GM18502 (cell line): ENCODE measurements around the gene CALML3.
A peak's percentile ranks its signal among the peaks of the same experiment; 100 is the strongest.
"Not testable (repeated sequence)": the region's sequence is repeated elsewhere in the genome, so short reads cannot be mapped to it uniquely, and the experiment has no call there.

Experiments used
- ATAC-seq: cut with Tn5 transposase; IDR thresholded peaks from one replicate; pipeline ENCODE4 v1.9.1; 2021; ENCODE audit warnings: mild to moderate bottlenecking; ENCODE audit not compliant: unreplicated experiment, poor library complexity

CALML3 gene

GRCh38 chr10:5551531-5552375, 27.0 kb downstream of the CALML3 start:
- peak; percentile 46 for ATAC-seq

GRCh38 chr10:5552376-5553321, 27.9 kb downstream of the CALML3 start:
- no peak for ATAC-seq

DNA sequence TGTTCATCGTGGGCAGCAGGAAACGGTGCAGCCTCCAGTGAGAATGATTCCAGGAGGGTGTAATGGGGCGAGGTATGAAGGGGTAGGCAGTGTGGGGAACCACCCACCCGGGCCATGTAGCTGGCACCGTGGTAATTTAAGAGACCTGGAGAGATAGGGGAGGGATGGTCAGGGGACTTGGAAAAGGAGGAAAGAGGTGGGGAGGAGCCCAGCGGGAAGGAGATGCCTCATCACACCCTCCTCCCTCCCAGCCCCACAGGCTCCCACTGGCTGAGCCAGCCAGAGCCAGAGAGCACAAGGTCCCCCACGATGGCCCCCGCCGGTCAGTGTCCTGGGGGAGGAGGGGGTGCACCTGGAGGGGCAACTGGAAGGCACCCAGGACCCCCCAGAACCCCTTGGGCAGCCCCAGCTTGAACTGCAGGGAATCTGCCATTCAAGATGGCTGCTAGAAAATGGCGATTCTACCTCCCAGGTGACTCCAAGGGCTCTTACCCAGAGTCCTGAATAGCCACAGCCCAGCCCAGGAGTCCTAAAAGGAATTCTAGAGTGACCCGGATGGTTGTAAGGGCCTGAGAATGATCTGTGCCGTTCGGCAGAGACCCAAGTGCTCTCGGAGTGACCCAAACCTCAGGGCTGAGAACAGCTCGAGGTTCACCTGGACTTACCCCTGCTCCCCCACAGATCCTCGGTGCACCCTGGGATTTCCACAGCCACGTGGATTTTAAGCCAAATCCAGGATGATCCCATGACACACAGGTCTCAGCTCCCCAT, 28.8 kb downstream of the CALML3 start:
- ATAC-seq = no peak

DNA sequence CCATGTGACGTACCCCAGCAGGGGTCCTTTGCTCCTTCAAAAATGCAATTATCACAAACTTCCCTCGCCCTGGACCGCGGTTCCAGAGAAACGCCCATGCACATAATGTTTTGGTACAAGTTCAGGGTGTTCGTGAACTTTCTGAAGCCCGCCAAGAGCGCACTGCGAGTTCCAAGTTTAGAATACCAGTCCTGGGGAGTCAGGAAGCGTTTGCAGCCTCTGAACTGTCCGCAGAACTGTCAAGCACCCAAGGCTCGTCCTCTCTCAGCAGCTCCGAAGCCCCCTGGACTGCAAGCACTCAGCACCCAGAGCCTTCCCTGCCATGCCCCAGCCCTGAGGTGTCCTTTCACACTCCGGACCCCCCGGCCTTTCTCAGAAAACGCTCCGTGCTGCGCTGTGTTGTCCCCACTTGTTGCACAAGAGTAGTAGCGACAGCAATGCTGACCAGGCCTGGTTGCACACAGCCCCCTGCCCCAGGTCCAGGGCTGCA, 30.3 kb downstream of the CALML3 start:
- no peak for ATAC-seq

DNA sequence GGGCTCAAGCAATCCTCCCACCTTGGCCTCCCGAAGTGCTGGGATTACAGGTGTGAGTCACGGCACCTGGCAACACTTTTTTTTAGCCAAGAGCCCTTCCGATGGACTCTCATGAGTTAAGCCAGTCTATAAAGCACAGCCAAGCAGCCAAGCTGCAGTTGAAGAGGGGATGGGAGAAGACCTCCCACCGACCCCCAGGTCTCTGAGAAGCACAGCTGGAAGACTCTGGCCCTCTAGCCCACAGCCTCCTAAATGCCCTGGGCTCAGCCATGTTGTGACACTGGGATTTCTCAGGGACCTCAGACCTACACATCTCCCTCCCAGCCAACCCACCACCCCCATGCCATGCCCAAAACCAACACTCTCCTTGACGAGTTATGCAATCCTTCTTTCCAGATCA, 31.1 kb downstream of the CALML3 start:
- ATAC-seq = no peak

DNA sequence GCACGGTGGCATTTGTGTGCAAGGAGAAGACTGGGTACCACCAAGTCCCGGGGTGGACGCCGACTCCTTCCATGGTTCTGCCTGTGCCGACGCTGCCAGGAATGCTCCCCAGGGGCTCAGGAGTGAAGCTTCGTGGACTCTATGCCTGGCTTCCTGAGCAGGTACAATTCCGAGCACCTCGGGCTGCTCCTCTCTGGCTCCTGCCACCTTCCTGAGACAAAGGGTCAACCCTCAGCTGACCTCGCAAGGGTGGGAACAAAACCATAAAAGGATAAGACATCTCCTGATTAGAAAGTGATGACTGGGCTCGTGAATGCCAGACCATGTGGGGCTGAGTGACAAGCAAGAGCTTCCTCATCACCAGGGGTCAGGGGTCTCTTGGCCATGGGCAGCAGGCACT, 31.8 kb downstream of the CALML3 start:
- no peak for ATAC-seq

- ATAC-seq = no peak
Observed at GRCh38 chr10:5557040-5557721, 32.4 kb downstream of the CALML3 start.

DNA sequence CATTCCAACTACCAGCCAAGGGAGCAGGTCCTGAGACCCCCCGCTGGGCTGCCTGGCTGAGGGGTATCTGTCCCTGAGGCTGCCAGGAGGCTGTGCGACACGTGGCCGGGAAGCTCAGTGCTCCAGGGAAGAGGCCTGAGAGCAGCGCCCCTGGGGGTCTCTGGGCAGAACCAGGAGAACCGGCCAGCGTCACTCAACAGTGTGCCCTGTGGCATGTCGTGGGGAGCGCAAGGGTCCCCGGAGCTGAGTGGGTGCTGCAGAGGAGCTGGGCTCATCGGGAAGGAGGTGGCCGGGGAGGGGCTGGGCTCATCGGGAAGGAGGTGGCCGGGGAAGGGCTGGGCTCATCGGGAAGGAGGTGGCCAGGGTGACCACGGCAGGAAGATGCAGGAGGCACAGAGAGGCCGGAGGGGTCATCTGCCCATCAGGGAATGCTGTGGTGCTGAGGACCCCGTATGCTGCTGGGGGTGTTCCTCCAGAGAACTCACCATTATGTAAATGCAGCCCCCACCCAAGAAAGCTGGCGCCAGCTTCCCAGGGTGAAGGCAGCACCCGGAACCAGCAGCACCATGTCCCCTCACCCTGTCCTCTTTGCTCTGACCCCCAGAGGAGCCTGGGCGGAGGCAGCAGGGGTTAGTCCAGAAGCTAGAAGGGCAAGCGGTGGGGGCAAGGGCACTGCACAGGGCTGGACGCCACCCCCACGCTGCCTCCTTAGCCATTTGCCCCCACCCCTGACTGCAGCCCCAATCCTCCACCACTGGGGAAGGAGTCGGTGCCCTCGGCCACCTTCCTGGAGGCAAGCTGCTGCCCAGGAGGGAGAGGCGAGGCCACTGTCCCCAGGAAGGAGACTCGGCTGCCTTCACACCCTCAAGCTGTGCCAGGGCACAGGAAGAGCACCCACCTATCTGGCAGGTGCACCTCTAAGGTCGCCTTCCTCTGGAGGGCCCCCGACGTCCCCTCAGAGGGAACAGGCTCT, 33.3 kb downstream of the CALML3 start:
- no peak for ATAC-seq

DNA sequence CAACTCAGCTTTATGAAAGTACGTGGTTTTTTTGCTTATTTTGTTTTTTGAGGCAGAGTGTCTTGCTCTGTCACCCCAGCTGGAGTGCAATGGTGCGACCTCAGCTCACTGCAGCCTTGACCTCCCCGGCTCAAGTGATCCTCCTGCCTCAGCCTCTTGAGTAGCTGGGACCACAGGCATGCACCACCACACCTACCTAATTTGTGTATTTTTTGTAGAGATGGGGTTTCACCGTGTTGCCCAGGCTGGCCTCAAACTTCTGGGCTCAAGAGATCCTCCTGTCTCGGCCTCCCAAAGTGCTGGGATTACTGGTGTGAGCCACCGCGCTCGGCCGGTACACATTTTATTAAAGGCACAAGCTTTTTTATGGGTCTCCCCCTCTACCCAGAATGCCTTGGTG, 34.3 kb downstream of the CALML3 start:
- not testable (repeated sequence) for ATAC-seq

DNA sequence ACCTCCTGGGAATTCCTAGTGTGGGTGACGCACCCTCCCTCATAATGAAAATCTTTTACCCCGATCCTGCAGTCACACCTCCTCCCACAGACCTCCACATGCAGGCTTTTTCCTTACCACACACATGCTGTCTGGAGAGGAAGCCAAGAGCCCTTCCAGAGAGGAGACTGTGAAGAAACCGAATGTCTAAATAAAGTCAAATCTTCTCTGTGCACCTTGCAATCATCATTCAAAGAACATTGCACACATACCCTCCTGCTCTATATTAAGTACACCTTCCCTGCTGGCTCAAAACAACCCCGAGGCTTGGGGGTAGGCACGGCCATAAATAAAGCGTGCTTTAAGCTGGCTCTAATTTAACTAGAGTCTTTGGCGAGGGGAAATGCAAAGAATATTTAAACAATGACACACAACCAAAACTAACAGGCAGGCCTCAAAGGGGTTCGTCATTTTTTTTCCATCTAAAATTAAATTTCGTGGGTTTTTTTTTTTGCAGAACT, 34.9 kb downstream of the CALML3 start:
- no peak for ATAC-seq

DNA sequence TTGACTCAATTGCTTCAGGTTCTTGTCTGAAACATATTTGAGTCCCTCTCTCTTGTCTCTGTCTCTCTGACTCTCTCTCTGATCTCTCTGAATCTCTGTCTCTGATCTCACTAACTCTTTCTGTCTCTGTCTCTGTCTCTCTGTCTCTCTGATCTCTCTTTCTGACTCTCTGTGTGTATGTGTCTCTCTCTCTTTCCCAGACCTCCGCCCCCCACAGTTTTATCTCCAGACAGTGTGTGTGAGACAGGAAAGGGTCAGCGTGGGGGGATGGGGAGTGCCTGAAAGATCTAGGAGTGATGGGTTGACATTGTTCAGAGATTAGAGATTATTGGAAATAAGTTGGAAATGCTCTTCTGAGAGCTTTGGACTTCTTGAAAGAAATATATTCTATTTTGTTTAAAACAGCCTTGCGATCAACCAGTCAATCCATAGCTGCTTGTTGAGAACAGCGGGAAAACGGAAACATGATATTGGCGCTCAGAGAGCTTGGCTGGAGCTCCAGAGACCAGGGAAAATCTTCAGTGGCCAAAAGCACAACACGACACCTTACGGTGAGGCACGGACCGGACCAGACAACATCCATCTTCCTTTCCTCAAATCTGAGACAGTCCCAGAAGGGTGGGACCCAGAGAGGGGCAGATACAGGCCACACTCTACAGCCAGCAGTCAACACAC, 35.5 kb downstream of the CALML3 start:
- no peak for ATAC-seq

- ATAC-seq = no peak
Observed at GRCh38 chr10:5560817-5561703, 36.3 kb downstream of the CALML3 start.

DNA sequence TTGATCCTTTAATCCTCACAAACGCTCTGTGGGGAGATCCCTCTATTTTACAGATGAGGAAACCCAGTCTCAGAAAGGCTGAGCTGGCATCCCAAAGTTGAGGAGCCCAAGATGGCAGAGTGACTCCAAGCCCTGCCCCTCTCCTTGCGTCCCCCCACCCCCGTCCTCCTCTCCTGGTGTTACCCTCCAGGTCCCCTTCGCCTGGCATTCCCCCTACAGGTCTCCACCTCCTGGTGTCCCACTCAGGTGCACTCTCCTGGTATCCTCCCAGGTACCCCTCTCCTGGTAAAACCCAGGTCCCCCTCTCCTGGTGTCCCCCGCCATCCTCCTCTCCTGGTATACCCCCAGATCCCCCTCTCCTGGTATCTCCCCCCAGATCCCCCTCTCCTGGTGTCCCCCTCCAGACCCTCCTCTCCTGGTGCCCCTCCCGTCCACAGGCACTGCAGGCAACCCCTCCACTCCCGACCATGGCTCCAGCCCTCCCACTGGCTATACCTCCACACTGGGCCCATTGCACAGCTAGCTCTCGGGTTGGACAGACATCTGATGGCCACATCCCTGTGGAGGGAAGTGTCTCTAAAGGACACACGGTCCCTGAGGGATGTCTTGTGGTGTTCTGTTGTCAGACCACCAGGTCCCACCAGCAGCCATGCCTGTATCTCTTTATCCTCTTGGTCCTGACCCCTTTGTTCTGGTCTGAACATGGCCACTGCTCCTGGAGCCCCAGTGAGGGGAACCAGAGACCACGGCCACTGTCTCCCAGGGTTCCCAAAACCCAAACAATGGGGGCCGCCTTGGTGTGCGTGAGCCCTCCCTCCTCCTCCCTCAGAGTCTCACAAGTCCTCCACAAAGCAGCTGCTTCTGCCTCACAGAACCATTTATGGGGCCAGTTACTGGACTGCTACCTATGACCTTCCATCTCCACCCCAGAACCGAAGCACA, 37.2 kb downstream of the CALML3 start:
- ATAC-seq = no peak

GRCh38 chr10:5563321-5563961, 38.7 kb downstream of the CALML3 start:
- ATAC-seq = no peak

GRCh38 chr10:5563991-5564536, 39.3 kb downstream of the CALML3 start:
- no peak for ATAC-seq
